ENCODE data around the gene CDC25B. TPM values are rescaled to one million over a fixed set of nuclear protein-coding genes. Genes with fewer than 3 reads are reported as not detected.

Gene CDC25B
- total RNA-seq, 2 experiments from 2014 or later, result 294 to 298 TPM

Other genes starting within 250 kb of the CDC25B start
- not detected for gene GFRA4, start 132.9 kb upstream of the CDC25B start, total RNA-seq
- gene ADAM33, start 114.3 kb upstream of the CDC25B start, total RNA-seq, result not detected
- not detected for gene SIGLEC1, start 83.7 kb upstream of the CDC25B start, total RNA-seq
- gene HSPA12B, start 63.6 kb upstream of the CDC25B start, total RNA-seq, result not detected
- gene ADISSP, start 28.6 kb upstream of the CDC25B start, total RNA-seq, result 10 to 100 TPM; 37.4 to 38.5 TPM
- under 1 TPM; 0.16 TPM for gene SPEF1, start 14.9 kb upstream of the CDC25B start, total RNA-seq
- 10 to 100 TPM; 87.1 to 92.0 TPM for gene CENPB, start 9.6 kb upstream of the CDC25B start, total RNA-seq
- 10 to 100 TPM; 13.8 to 16.5 TPM for gene AP5S1, start 24.2 kb downstream of the CDC25B start, total RNA-seq
- gene MAVS, start 50.5 kb downstream of the CDC25B start, total RNA-seq, result 10 to 100 TPM; 29.7 TPM
- gene PANK2, start 93.1 kb downstream of the CDC25B start, total RNA-seq, result 10 to 100 TPM; 73.1 to 74.4 TPM
- gene RNF24, start 219.2 kb downstream of the CDC25B start, total RNA-seq, result 10 to 100 TPM; 12.3 to 15.3 TPM